Fibroblast of lung (primary cell): ENCODE measurements around the gene FSD1. TPM values are rescaled to one million over a fixed set of nuclear protein-coding genes. Genes with fewer than 3 reads are reported as not detected.

Experiments used
- DNase-seq, 2 donors: peaks; one replicate each; pipeline versions ENCODE4 v3.0.0 to v3.0.0-alpha.2; 2010; ENCODE audit warnings: low read depth in 2 of 2
- H2AFZ ChIP-seq: 2 replicates; pipeline ENCODE4 v1.5.1; 2012; ENCODE audit warnings: low read length, control low read depth, inconsistent platforms
- H3K27ac ChIP-seq: 2 replicates; pipeline ENCODE4 v1.5.1; 2011; ENCODE audit warnings: low read length, control low read depth; ENCODE audit not compliant: insufficient read depth
- H3K27me3 ChIP-seq: 2 replicates; pipeline ENCODE4 v1.5.1; 2011; ENCODE audit warnings: mild to moderate bottlenecking, low read length; ENCODE audit not compliant: control insufficient read depth, insufficient read depth
- H3K36me3 ChIP-seq: 2 replicates; pipeline ENCODE4 v1.5.1; 2011; ENCODE audit warnings: low read length; ENCODE audit not compliant: control insufficient read depth, insufficient read depth
- H3K4me1 ChIP-seq: 2 replicates; pipeline ENCODE4 v1.5.1; 2011; ENCODE audit warnings: low read length; ENCODE audit not compliant: control insufficient read depth, insufficient read depth; ENCODE audit errors: extremely low read depth
- H3K4me2 ChIP-seq: 2 replicates; pipeline ENCODE4 v1.5.1; 2011; ENCODE audit warnings: low read length, control low read depth; ENCODE audit not compliant: insufficient read depth; ENCODE audit errors: extremely low read depth
- H3K4me3 ChIP-seq, 4 experiments: fragments of 200-600 bp in 1 of 4; sonication (generic) in 1 of 4; replicated peaks in 1 of 4; 2 replicates each; pipeline ENCODE4 v1.5.1; 2011 to 2016; ENCODE audit warnings: low read length in 4 of 4, low read depth in 3 of 4, mild to moderate bottlenecking in 3 of 4, control low read depth in 2 of 4, inconsistent platforms in 1 of 4, mixed read lengths in 1 of 4; ENCODE audit not compliant: insufficient read depth in 1 of 4; ENCODE audit errors: control extremely low read depth in 1 of 4
- H3K79me2 ChIP-seq: 2 replicates; pipeline ENCODE4 v1.5.1; 2012; ENCODE audit warnings: mild to moderate bottlenecking, low read length, inconsistent platforms; ENCODE audit not compliant: control insufficient read depth, insufficient read depth
- H3K9ac ChIP-seq: 2 replicates; pipeline ENCODE4 v1.5.1; 2011; ENCODE audit warnings: mild to moderate bottlenecking, low read length, control low read depth; ENCODE audit not compliant: insufficient read depth
- H3K9me3 ChIP-seq: 2 replicates; pipeline ENCODE4 v1.5.1; 2012; ENCODE audit warnings: low read depth, low read length; ENCODE audit not compliant: control insufficient read depth, insufficient read depth
- H4K20me1 ChIP-seq: 2 replicates; pipeline ENCODE4 v1.5.1; 2011; ENCODE audit warnings: low read length; ENCODE audit not compliant: control insufficient read depth, insufficient read depth; ENCODE audit errors: extremely low read depth
- CTCF ChIP-seq, 2 donors: IDR thresholded peaks in 1 of 2; conservative IDR thresholded peaks in 1 of 2; 1 replicate in 1 of 2; 2 replicates in 1 of 2; pipeline ENCODE4 v1.5.1; 2011 to 2012; ENCODE audit warnings: low read length in 2 of 2, control low read depth in 1 of 2, inconsistent platforms in 1 of 2, low read depth in 1 of 2, mild to moderate bottlenecking in 1 of 2
- EZH2 ChIP-seq: IDR thresholded peaks from 2 replicates; pipeline ENCODE4 v1.5.1; 2012; ENCODE audit warnings: low read length, control low read depth, mild to moderate bottlenecking; ENCODE audit errors: missing control alignments
- polyA plus RNA-seq, 2 donors: library from polyadenylated mRNA; depleted of rRNA in 1 of 2; stranded (reverse) in 1 of 2; unstranded in 1 of 2; fragments of >200 nt; gene quantifications; 2 replicates each; pipeline ENCODE4 v1.2.1, GENCODE V29; 2011 to 2012; ENCODE audit warnings: missing spikeins in 1 of 2
- total RNA-seq: library from RNA; depleted of rRNA; stranded (reverse); fragments of >200 nt; gene quantifications from 2 replicates; pipeline ENCODE4 v1.2.1, GENCODE V29; 2014

The FSD1 gene
- total and polyA plus RNA-seq, 2 donors (not counting 1 experiment from before 2014, with no cell fraction given) = 4.6 to 10.1 TPM

DNA sequence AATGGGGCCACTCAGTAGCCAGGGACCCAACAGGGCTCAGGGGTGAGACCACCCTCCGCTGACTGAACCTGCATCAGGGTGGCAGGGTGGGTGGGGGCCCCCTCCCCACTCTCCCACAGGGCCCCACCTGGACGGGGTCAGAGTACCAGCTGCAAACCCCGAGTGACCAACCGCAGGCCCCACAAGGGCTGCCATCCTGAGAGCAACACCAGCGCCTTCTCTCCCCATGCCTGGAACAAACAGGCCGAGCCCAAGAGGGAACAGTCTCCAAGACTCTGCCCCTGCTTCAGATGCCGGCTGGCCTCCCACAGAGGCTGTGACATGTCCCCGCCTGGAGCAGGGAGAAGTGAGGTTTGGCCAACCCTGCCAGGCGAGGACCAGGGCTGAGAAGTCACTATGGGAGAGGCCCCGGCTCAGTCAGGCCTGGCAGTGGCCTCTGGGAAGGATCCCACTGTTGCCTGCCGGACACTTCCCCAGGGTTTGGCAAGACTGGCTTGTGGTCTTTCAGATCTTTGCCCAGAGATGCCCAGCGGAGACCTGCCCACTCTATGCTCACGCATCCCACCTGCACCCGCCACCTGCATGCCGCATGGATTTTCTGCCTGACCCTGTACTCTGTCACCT lies 66.1 kb downstream of the FSD1 start:
- Histone ChIP-seq H3K4me3 (no peak overlapping the region), H4K20me1 (no peaks in the 10 kb centered on the region), H3K27me3 (no peaks in the 10 kb centered on the region), H3K4me2 (no peak overlapping the region), H3K9me3 (no peaks in the 10 kb centered on the region), H3K4me1 (peaks cover 41% of the 10 kb centered on the region), H3K9ac (no peak overlapping the region), H3K36me3 (peaks cover 24% of the 10 kb centered on the region), H2AFZ (no peak overlapping the region), H3K79me2 (peaks cover 79% of the 10 kb centered on the region), H3K27ac (no peak overlapping the region)
- no peak for DNase-seq
- TF ChIP-seq CTCF (conservative IDR thresholded peaks at IDR 0.05 in 1 of 2, IDR thresholded peaks at IDR 0.05 in 1 of 2; ENCODE audit: low read depth in 1 of 2, low read length in 2 of 2) = no peak
- no peak for TF ChIP-seq EZH2

GRCh38 chr19:4371247-4372164 lies 67.1 kb downstream of the FSD1 start:
- DNase-seq = no peak
- Histone ChIP-seq H3K36me3 (peaks cover 16% of the 10 kb centered on the region), H3K9me3 (no peaks in the 10 kb centered on the region), H3K27ac (no peak overlapping the region), H2AFZ (no peak overlapping the region), H3K4me2 (no peak overlapping the region), H4K20me1 (no peaks in the 10 kb centered on the region), H3K4me1 (peaks cover 50% of the 10 kb centered on the region), H3K4me3 (no peak overlapping the region), H3K9ac (no peak overlapping the region), H3K79me2 (peaks cover 82% of the 10 kb centered on the region), H3K27me3 (no peaks in the 10 kb centered on the region)
- no peak for TF ChIP-seq CTCF (conservative IDR thresholded peaks at IDR 0.05 in 1 of 2, IDR thresholded peaks at IDR 0.05 in 1 of 2; ENCODE audit: low read depth in 1 of 2, low read length in 2 of 2)
- TF ChIP-seq EZH2 = no peak

DNA sequence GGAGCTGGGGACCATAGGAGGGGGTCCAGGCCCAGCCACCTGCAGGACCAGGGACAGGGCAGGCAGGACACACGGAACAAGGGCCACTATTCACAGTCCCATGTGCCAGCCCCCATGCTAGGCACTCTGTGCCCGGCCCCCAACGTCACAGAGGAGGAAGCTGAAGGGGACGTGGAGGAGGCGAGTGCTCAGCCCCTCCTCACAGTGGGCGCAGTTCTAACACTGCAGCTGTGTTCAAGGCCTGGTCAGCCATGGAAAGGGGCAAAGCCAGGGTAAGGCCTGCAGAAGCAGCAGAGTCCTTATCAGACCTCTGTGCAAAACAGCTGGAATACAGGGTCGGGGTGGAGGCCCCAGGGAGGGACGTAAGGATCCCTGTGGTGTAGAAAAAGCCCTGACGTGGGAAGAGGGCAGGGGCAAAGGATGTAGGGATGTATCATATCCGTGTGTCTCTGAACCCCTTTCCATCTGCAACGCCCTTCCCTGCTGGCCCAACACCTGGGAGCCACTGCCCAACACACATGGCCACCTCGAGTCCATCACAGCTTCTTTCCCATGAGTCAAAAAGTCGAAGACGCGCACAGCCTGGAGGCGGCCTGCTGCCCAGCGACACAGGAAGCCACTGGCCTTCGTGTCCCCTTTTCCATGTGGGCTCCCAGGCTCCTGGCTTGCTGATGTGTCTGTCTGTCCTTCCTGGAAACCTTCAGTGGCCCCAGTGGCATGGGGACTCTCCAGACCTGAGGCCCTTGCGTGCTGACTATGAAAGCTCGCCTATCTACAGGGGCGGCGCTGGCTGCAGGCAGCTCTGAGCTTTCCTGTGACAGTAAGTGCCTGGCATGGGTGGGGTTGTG lies 68.0 kb downstream of the FSD1 start:
- Histone ChIP-seq H3K79me2 (peaks cover 84% of the 10 kb centered on the region), H3K4me3 (no peak overlapping the region), H3K4me2 (no peak overlapping the region), H3K9me3 (no peaks in the 10 kb centered on the region), H2AFZ (no peak overlapping the region), H3K36me3 (peaks cover 15% of the 10 kb centered on the region), H3K9ac (no peak overlapping the region), H4K20me1 (no peaks in the 10 kb centered on the region), H3K27ac (peak overlapping the region; percentile 77), H3K27me3 (no peaks in the 10 kb centered on the region), H3K4me1 (peaks cover 58% of the 10 kb centered on the region)
- DNase-seq = no peak
- no peak for TF ChIP-seq CTCF (conservative IDR thresholded peaks at IDR 0.05 in 1 of 2, IDR thresholded peaks at IDR 0.05 in 1 of 2; ENCODE audit: low read depth in 1 of 2, low read length in 2 of 2)
- TF ChIP-seq EZH2 = no peak
